OCI-M2 (cell line): ENCODE results near the gene RUNX2.

Experiments
- DNase-seq: peaks from one replicate; lab custom pipeline; 2025; ENCODE audit not compliant: unreplicated experiment; lab: John Stamatoyannopoulos, UW

The RUNX2 gene

DNA sequence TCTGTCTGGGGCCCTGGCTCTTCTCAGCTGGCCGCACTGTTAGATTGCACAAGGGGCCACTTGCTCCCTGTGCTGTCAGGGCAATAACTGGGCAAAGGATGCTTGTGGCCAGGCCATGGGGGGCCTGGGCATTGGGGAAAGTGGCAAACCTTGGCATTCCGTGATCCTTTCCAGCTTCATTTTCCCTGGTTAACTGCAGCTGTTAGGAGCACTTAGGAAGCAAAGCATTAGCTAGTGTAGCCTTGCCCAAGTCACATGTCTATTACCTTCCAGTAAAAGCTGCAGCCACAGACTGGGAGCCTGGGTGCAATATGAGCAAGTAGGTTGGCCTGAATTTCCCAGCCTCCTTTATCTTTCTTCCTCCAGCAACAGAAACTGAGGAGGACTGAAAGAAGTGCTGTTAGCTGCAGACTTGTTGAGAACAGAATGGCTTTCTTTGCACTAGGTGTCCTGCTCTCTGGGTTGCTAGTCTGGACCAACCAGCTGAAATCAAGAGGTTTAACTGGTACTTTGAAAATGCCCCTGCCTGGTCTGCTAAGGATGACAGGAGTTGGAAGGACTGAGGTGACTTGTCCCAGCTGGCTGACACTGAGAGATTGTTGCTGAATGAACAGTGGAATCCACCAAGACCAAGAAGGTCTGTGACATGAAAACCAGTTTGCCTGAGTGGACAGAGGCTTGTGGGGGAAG, 361.9 kb downstream of the RUNX2 start:
- no peak for DNase-seq

DNA sequence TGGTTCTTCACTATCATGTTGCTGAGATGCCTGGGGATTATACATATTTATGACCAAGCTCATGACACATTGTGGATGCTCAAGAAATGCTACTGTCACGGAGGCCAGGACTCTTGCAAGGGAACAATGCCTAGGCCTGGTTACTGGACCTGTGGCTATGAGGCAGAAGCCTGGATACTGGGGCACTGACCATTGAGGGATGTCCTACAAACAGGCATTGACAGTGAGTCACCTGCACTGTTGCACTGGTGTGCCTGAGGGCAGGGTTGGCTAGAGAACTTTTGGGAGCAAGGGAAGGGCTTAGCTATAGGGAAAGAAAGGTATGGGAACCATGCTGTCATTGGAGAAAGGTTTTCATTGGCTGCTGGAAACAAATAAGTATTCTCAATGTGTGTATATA, 362.7 kb downstream of the RUNX2 start:
- DNase-seq = no peak

DNA sequence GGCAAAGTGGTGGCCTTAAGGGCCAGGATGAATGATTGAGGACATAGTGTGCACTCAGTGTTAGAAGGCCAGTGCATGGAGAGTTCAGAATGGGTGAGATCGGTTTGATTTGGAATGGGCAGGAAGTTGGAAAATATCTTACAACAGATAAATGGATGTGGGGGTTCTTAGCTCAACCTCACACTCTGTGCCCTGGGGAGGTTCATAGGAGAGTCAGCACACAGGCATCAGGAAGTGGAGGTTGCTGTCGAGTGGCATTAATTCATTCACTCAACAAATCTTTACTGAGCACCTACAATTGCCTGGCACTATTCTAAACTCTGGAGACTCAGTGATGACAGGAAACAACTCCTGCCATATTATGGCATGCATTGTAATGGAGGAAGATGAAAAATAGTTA, 363.3 kb downstream of the RUNX2 start:
- DNase-seq = no peak

DNA sequence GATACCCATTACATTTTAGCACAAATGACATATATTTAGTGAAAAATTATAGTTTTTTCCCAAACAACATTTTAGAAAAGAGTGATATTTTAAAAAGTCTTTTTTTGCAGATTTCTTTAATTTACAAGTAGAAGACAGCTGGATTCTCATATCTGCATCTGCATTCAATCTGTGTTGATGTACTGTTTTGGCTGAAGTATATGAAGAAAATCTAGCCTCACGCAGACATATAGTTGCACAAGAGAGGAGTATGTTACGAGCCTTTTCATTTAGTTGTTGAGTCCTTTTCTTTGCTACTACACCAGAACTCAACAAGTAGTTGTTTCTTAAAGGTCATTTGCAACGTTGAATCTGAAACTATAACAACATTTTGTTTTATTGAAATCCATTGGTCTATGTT, 363.9 kb downstream of the RUNX2 start:
- DNase-seq = no peak

DNA sequence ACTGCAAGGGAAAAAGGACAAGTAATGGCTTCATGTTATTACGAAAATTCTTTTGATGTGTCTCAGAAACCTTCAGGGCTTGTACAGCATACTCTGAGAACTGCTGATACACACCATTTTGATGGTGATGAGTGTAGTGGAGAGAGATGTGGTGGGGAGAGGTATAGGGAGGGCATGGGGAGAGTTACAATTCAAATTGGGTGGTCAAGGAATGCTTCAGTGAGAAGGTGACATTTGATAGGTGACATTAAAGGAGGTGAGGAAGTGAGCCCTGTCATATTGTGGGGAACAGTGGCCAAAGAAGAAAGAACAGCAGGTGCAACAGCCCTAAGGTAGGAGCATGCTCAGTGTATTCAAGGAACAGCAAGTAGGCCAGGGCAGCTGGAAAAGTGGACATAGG, 368.6 kb downstream of the RUNX2 start:
- no peak for DNase-seq

DNA sequence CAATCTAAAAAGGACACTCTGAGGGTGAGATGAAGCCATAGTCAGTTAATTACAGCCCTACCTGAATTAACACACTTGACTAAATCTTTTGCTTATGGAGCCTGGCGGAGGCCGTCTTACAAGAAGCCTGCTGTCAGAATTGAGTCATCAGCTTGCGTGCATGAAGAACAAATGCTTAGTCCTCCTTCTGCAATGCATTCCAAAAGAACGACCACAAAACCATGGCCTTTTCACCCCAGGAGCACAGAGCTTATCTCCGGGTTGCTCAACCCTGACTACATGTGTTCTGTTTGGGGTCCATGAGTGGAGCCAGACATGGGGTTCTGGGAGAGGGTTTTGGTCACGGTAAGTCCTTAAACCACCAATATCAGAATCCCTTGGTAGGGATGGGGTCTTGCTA, 369.5 kb downstream of the RUNX2 start:
- no peak for DNase-seq

DNA sequence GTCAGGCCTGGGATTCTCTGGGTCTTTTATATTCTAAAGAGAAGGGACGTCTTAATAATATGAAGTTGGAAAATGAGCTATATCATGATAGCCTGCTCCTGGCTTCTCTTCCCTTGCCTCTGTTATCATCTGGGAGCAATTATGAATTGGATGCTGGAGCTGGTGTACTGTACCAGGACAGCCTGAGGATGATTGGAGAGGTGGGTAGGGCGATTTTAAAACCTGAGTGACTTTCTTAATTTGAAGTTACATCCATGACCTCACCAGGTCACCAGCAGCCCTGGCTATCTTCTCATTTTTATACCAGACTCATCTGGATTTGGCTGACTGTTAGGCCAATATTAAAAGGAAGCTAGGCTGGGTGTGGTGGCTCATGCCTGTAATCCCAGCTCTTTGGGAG, 369.9 kb downstream of the RUNX2 start:
- DNase-seq = no peak

DNA sequence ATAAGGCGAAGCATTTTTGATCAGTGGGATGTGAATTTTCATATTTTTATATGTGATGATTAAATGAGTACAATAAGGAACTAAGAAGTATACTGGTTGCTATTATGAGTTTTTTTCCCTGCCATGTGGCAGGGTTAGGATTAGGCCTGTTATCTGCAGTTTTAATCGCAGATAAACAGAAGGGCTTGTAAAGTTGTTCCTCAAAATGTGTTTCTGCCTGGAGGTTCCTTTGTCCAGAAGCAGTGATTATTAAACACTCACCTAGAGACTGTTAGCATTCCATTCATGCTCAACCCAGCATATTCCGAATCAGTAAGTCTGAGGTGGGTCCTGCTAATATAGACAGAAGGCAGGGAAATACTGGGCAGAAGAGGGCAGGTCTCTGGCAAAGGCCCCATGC, 371.5 kb downstream of the RUNX2 start:
- DNase-seq = no peak

DNA sequence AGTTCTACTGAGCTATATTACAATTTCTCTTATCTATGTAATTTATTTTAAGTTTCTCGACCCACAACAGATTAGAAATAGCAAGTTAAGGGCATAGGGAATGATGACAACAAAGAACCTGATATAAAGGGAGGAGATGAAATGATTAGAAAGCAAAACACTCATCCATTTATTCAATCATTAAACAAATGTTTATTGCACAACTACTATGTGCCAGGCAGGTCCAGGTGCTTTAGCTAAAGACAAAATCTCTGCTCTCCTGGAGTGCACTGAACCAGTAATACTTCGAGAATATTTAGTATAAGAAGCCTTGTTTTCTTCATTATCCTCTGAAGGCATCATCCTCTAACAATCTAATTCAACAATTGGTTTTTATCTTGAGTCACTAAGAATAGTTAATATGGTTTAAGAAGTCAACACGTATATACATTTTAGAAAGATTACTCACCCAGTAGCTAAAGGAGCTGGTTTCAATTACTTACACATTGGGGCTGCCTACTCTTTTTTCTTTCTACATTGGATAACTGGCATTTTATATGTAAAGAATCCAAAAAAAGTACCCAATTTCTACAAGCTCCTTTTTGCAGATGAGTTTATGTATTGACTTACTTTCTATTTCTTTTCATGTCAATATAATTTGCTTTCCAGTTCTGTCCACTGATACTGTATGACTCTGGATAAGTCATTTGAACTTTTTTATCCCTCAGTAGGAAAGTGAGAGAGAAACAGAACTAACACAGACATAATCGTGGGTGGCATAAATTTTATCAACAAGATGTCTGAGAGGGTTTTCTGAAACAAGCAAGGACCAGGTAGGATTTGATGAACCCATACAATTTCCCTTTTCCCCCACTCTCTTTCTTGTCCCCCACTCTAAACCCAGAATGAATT, 375.0 kb downstream of the RUNX2 start:
- DNase-seq = no peak

DNA sequence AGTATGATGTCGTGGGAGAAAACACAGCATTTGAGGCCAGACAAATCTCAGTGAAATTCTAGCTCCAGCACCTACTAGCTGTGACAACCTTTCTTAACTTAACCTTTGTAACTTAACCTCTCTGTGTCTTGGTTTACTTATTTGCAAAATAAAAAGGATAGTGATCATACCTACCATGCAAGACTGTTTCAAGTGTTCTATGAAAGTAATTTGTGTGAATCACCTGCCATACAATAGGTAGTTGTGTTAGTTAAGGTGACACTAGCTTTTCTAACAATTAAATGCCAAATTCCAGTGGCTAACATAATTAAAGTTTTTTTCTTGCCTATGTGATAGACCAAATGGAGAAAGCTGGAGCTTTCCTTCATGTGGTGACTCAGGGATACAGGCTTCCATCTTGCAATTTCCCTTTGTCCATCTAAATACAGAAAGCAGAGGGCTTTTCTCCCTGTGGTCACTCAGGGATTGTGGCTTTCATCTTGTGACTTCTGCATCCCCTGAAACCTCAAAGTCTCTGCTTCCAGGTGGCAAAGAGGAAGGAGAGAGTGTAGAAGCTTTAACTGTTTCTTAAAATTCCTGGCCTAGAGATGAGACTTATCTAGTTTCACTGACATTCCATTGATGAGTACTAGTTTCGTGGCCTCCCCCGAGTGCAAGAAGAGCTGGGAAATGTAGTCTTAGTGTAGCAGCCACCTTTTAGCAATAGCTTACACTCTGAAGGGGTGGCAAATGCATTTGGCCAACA, 376.1 kb downstream of the RUNX2 start:
- no peak for DNase-seq

DNA sequence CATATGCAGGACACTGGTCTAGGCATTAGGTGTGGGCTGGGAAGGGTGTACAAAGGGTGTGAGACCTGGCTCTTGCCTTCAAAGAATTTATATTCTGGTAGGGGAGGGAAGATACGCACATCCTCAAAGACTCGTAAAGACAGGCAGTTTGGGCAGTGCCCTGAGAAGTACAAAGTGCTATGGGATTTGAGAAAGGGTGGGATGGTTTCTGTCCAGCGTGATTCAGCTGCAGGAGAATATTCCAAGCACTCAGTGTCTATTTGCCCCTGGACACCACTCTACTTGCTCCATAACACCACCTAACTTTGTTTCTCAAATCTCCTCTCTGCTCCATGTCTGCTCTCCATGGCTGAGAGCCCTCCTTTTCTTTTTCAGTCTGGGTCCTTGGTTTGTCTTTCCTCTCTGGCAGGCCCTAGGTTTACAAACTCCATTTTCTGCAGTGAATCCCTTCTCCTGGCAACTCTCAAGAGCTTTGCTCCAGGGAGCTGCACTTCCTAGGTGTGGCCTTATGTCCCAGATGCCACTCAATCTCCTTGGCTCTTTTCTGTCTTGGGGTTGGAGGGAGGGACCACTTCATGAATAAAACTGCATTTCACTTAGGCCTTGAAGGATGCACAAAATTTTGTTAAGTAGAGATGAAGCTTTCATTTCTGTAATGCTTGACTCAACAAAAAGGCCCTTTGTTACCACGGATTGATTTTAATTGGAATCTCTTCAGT, 377.2 kb downstream of the RUNX2 start:
- DNase-seq = no peak

DNA sequence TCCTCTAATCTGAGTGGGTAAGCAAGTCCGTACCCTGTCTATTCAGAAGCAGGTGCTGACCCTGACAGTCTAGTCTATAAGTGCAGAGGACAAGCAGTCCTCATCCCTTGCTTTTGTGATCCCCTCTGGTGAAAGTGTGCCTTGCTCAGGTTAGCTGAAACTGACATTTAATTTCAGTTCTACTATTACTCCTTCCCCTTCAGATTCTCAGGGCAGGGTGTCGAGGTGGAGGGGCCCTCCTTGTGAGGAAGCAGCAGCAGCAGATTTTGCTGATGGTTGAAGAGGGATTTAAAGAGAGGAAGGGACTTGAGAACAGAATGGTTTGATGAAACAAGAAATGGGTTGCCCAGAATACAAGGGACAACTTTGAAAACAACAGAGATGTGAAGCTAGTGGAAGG, 378.2 kb downstream of the RUNX2 start:
- DNase-seq = no peak

DNA sequence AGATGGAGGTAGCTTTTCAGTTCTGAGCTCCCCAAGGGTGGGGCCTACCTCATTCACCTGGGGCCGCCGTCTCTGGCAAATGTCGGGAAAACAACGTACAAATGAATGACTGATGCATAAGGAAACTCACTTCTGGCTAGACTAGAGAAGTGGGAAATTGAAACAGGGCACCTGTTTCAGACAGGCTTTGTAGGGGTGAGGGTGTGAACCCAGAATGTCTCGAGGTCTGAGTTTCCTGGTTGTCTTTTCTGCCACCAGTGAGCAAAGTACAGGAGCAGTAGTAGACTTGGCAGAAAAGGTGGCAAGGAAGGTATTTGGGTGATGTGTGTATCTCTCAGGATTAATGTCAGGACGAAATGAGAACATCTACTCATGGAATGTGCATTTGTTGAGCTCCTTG, 379.0 kb downstream of the RUNX2 start:
- DNase-seq = no peak

DNA sequence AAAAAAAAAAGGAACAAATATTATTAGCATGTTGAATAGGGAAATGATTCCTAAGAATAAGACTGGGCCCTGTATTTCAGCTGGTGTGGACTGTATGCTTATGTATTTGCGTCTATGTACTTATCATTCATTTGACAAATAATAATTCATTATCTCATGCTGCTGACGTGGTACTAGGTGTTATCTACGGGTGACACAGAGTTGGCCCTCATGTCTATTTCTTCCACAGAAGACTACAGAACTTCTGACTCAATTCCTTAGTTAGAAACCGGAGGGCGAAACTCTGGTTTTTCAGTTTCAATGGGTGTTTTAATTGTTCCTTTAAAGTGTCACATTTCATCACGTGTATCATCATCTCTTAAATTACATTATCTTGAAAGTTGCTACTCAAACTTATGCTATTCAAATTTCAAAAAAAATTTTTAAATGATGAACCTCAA, 381.7 kb downstream of the RUNX2 start:
- DNase-seq = no peak

DNA sequence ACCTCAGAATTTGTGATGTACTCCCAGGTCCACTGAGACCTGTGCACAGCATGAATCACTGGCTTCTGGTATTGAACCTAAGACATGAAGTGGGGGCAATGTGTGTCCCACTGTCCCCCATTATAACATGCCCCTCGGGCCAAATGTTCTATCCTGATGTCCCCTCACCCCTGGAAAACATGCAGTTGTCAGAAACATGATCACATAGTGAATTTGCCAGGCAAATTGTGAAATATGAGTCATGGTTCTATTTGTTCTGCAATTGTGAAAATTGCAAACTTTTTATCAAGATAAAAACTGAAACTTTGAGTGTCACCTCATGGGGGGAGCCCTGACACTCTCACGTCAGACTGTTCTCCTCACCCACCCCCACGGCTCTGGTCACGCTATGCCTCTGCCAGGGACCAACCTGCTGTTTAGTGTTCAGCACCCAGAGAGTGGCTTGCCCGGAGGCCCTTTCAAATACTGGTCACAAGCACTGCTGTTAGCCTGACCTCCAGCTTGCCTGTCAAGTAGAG, 382.2 kb downstream of the RUNX2 start:
- no peak for DNase-seq

DNA sequence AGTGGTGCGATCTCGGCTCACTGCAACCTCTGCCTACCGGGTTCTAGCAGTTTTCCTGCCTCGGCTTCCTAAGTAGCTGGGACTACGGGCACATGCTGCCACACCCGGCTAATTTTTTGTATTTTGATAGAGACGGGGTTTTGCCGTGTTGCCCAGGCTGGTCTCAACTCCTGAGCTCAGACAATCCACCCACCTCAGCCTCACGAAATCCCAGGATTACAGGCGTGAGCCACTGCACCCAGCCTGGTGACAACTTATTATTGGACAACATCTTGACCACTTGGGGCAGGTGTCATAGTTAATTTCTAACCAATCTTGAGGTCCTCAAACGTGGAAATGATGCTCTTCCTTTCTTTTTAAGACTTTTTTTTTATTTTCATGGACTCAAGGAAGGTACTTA, 383.9 kb downstream of the RUNX2 start:
- no peak for DNase-seq

DNA sequence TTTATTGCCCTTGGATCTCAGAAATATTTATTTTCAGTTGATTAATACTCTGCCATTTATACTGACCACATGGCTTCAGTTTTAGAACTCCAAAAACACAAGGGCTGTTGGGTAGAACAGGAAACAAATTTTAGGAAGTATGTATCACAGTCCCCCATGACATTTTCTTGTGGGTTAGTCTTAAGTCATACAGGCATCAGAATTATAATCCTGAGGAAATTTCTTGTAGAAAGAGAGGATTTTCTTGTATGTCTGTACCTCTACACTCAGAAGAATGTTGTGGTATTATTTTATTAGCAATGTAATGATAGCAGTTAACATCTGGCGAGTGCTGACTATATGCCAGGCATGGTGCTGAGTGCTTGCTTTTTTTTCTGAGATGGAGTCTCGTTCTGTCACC, 384.7 kb downstream of the RUNX2 start:
- no peak for DNase-seq
